HG03469 (cell line): ENCODE data around the gene ANTXR1.

Source experiments
- ATAC-seq: cut with Tn5 transposase; IDR thresholded peaks from one replicate; pipeline ENCODE4 v1.9.1; 2021; ENCODE audit warnings: mild to moderate bottlenecking, moderate library complexity, moderate number of reproducible peaks; ENCODE audit not compliant: unreplicated experiment

ANTXR1 gene

GRCh38 chr2:69013142-69013839, at the start of gene ANTXR1:
Gene ANTXR1, plus strand, starts transcription at chr2:69013179. Its CDS starts 321 bp downstream, at chr2:69013500.
- no peak for ATAC-seq

DNA sequence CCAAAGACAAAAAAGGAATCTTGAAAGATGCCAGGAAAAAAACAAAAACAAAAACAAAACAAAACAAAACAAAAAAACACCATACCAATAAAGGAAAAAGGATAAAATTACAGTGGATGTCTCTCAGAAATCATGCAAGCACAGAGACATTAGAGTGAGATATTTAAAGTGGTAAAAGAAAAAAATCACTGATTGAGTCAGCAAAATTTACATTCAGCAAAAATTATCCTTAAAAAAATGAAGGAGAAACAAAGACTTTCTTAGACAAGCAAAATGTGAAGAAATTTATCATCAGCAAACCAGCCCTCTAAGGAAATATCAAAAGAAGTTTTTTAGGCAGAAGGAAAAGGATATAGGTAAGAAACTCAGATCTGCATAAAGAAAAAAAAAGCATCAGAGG, 48.7 kb upstream of the ANTXR1 start:
- no peak for ATAC-seq

DNA sequence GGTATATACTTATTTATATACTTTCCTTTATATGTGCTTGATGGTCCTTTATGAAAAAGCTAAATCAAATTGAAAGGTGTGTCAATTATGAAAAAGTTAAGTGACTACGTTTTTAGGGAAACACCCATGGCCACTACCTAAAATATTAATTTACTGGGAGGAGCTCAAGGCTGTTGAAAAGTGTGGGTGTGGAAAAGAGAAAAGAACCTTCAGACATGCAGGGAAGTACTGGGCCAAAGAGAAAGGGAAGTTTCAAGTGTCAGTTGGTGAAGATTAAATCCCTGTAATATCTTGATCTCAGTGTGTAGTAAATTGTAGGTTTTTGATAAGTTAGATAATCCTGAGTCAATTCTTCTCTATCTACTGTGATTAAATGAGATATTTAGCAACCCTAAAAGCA, 44.8 kb upstream of the ANTXR1 start:
- no peak for ATAC-seq

DNA sequence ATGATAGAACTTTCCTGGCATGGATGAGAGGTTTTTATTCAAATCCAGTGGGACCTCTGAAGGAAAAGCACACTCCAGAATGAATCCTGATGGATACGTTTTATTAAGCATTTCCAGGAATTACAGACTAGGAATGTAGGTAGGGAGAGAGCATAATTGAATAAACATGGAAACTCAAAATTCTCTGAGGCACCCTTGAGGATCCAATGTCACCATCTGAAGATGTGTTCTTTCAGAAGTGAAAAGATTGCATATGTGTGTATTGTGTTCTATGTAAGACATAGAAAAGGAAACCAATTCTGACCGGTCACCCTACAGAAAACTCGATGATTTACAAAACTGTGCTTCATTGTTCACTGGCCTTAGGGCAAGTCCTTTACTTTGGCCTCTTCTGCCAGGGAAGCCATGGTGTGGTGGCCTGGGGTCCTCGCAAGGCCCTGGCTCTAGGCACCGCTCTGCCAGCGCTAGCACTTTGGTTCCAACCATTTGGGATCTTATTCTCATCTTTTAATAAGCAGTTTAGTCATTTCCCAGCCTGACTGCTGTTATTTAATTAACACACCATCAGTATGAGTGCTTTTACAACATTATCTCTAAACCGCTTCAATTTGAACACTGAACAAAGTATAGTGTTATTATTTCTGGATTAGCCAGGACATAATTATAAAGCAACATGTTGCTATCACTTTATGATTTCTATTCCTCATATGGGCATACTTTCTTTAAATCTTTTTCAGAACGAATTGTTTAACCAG, 43.1 kb upstream of the ANTXR1 start:
- ATAC-seq, result no peak

GRCh38 chr2:68970566-68971265, 42.3 kb upstream of the ANTXR1 start:
- ATAC-seq, result no peak

DNA sequence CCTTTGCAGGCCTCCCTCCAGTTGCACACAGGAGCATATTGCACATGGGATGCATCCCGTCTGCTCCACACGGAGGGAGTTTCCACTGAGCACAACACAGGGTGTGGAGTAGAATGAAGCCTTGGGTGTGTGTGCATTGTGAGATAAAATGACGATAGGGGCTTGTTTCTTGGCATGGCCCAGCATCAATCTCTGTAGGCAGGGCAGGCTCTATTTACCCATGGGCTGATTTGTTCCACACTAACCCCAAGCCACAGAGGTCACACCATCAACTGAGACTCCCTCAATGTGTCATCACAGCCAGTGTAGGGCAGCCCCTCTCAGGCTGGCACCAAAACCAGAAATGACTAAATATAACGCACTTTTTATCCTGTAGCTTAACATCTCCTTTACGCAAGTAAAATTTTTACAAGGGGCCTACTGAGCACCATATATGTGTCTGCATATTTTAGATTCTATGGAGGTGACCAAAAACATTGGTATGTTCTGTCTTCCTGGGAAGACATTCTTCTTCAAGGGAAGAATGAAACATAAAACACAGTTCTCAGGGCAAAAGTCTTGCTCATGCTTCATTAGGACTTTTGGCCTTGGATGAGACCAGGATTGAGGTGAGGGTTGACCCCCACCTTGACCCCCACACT, 41.3 kb upstream of the ANTXR1 start:
- ATAC-seq, result no peak

DNA sequence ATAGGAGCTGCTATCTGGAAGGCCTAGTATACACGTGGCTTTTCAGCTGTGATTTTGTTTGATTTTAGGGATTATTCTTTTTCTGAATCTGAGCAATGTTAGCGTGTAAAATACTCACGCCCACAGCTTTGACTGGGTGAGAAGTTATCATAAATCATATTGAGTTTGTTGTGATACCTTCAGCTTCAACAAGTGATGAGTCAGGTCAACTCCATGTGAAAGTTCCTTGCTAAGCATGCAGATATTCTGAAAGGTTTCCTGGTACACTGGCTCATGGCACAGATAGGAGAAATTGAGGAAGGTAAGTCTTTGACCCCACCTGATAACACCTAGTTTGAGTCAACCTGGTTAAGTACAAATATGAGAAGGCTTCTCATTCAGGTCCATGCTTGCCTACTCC, 38.7 kb upstream of the ANTXR1 start, which contains the start of gene GKN1:
Gene GKN1, plus strand, starts transcription at position 386 of the 400 bp plus-strand sequence. CDS start 42 bp downstream, outside the sequence.
- no peak for ATAC-seq

GRCh38 chr2:68974946-68975665, 37.9 kb upstream of the ANTXR1 start:
- ATAC-seq, result no peak

DNA sequence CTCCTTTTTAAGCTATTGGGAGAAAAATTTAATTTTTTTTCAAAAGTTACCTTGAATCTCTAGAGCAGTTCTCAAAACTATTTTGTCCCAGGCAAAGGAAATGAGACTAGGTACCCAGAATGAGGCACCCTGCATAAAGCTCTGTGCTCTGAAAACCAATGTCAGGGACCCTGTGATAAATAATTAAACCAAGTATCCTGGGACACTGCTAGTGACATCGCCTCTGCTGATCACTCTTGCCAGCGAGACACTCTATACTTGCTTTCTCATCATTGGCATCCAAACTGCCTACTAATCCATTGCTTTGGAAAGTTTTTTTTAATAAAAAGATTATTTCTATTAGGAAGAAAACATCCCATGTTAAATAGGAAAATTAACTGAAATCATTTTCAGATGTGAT, 37.1 kb upstream of the ANTXR1 start:
- no peak for ATAC-seq

DNA sequence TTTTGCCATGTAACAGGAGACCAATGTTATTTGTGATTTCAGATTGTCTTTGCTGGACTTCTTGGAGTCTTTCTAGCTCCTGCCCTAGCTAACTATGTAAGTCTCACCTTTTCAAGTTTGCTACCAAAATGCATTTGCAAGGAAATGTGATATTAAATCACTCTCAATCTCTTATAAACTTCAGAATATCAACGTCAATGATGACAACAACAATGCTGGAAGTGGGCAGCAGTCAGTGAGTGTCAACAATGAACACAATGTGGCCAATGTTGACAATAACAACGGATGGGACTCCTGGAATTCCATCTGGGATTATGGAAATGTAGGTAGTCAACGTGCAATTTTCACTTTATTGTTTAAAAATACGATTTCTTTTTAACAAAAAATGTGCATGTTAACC, 35.5 kb upstream of the ANTXR1 start:
- ATAC-seq, result no peak

DNA sequence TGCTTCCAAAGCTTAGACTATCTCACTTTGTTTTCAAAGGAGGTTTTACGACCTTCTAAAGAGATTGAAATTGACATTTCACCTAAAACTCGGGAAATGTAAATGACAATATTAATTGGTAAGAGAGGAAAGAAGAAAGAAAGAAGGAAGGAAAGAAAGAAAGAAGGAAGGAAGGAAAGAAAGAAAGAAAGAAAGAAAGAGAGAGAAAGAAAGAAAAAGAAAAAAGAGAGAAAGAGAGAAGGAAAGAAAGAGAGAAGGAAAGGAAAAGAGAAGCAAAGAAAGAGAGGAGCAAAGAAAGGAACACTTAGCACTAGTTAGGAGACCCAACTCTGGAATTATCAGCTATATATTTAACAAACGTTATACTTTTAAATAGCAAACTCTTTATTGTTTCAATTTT, 34.9 kb upstream of the ANTXR1 start:
- ATAC-seq, result no peak

- no peak for ATAC-seq
Observed at GRCh38 chr2:68980956-68981355, 32.0 kb upstream of the ANTXR1 start.

- ATAC-seq, result no peak
Observed at GRCh38 chr2:68987021-68987503, 25.9 kb upstream of the ANTXR1 start.

DNA sequence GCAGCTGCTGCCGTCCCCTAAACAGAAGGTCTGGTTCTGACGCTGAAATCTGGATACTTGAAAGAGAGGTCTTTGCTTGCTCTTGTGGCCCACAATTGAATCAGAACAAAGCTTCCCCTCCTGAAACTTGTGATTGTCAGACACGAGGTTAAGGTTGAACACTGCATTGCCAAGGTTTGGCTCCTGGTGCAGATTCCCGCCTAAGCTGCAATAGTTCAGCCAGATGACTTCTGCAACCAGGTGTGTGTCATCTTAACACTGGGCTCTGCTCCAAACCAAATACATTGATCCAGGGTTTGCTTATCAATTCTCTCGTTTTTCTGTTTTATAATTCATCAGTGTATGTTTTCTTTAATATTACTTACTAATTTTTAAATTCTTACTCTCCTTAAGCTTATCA, 23.9 kb upstream of the ANTXR1 start:
- no peak for ATAC-seq

GRCh38 chr2:68992341-68992740, 20.6 kb upstream of the ANTXR1 start:
- ATAC-seq, result no peak

- ATAC-seq, result no peak
Observed at GRCh38 chr2:68992933-68993332, 20.0 kb upstream of the ANTXR1 start.

DNA sequence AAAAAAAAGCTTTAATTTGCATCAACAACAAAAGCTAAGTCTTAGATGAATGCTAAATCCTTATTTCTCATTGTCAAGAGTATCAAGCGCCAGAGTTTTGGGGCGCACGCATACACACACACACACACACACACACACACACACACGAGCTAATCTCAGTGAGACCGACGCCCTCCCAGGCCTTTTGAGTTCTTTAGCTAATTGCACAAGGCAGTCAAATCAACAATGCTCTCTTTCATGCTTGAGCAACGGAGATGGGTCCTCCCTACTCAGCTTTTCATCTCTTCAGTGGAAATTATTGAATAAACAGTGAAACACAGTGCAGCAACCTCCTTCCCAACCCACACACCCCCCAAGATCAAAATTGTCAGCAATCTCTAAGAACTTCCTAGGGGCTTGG, 19.3 kb upstream of the ANTXR1 start:
- ATAC-seq, result no peak

DNA sequence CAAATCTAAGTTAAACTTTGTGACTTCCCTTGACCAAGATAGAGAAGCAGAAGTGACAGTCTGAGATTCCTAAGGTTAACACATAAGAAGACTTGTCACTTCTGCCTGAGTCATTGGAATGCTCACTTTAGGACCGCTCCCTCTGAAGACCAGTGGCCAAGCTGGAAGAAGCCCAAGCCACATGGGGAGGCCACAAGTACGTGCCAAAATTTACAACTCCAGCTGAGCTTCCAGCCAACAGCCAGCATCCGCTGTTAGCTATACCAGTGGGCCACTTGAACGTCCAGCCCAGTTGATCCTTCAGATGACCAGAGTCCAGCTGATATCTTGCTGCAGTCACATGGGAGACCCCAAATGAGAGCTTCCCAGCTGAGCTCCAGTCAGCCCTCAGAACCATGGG, 18.1 kb upstream of the ANTXR1 start:
- ATAC-seq, result no peak

DNA sequence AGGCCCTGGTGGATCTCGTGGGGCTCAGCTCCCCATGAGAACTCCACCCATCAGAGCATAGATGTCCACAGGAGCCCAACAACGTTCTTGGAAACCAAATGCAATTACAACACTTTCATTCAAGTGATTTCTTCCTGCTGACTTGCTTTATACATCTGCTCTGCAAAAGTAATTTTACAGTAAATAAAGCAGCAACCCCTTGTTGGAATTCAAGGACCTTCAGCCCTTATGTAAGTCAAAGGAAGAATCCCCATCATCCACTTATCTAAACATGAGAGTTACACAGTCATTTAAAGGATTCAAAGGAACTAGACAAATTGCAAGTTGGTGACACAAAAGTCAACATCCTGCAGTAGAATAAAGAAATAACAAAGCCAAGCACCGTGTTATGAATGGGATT, 17.1 kb upstream of the ANTXR1 start:
- no peak for ATAC-seq

DNA sequence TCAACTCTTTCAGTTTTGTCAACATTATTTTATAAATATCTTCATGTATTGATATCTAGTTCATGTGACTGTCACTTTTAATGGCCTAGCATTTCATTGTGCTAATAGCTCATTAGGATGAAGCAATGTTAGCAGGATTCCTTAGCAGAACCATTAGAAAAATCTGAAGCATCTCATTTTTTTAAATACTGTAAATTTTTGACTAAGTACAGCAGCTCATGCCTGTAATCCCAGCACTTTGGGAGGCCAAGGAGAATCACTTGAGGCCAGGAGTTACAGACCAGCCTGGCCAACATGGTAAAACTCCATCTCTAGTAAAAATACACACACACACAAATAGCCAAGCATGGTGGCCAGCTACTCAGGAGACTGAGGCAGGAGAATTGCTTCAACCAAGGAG, 15.6 kb upstream of the ANTXR1 start:
- no peak for ATAC-seq
